ENCODE results near the gene WASF2. TPM values are rescaled to one million over a fixed set of nuclear protein-coding genes. Genes with fewer than 3 reads are reported as not detected.

The WASF2 gene
- total and polyA plus RNA-seq, 2 of the 13 experiments (the other 11 are each of a cell fraction or from before 2014, with no cell fraction given) = 10.4 to 27.7 TPM

DNA sequence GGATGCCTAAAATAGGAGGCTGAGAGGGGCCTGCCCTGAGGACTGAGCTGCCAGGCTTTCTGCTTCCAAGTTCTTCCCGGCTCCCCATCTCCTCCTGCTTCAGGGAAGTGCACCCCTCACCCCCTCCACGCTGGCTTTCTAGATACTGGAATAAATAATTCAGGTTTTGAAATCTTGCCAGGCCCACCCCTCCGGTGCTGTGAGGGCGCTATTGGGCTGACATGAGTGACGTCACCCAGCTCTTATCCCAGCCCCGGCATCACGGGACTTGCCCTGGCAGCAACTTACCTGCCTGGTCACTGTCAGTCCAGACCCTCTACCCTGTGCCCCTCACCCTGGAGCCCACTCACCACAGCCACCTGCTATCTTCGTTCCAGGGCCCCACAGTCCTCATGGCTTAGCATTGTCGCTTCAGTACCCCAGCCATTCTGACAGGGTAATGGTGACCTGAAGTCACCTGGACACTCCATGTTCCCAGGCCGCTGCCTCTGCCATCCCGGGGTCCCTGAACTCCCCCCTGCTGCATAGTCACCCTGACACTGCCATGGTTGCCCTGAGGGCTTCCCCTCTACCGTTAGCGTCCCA lies 98.4 kb downstream of the WASF2 start (continued):
- TF ChIP-seq ATF7 (IDR thresholded peaks at IDR 0.05) = peak; percentile 95
- peak; percentile 46; the same call in 1 of the 2 replicates for TF ChIP-seq ATF7 (CRISPR knock-in tag; IDR thresholded peaks at IDR 0.05)
- TF ChIP-seq, protein P1, sequence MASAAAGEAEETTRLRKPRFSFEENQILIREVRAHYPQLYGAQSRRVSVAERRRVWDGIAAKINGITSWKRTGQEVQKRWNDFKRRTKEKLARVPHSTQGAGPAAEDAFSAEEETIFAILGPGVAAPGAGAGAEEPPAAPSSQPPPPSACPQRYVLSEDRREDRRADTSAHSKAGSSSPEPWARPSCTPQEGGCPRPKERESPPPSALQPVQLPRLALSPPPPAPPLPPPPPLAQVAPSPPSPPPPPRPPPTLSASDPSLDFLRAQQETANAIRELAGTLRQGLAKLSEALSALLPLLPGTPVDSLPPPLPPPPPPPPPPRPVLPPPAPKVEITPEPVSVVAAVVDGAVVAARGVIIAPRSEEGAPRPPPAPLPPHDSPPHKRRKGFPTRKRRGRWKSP (CRISPR knock-in tag; IDR thresholded peaks at IDR 0.05) = 0 out of 2 replicates have a peak, but pooled peaks have one; percentile 3
- no peak for TF ChIP-seq HNRNPLL (IDR thresholded peaks at IDR 0.05; ENCODE audit: low read depth, low read length, poor library complexity, severe bottlenecking)
- TF ChIP-seq KDM2A (CRISPR knock-in tag; IDR thresholded peaks at IDR 0.05; ENCODE audit: borderline replicate concordance, low read depth) = no peak
- TF ChIP-seq, protein P2, sequence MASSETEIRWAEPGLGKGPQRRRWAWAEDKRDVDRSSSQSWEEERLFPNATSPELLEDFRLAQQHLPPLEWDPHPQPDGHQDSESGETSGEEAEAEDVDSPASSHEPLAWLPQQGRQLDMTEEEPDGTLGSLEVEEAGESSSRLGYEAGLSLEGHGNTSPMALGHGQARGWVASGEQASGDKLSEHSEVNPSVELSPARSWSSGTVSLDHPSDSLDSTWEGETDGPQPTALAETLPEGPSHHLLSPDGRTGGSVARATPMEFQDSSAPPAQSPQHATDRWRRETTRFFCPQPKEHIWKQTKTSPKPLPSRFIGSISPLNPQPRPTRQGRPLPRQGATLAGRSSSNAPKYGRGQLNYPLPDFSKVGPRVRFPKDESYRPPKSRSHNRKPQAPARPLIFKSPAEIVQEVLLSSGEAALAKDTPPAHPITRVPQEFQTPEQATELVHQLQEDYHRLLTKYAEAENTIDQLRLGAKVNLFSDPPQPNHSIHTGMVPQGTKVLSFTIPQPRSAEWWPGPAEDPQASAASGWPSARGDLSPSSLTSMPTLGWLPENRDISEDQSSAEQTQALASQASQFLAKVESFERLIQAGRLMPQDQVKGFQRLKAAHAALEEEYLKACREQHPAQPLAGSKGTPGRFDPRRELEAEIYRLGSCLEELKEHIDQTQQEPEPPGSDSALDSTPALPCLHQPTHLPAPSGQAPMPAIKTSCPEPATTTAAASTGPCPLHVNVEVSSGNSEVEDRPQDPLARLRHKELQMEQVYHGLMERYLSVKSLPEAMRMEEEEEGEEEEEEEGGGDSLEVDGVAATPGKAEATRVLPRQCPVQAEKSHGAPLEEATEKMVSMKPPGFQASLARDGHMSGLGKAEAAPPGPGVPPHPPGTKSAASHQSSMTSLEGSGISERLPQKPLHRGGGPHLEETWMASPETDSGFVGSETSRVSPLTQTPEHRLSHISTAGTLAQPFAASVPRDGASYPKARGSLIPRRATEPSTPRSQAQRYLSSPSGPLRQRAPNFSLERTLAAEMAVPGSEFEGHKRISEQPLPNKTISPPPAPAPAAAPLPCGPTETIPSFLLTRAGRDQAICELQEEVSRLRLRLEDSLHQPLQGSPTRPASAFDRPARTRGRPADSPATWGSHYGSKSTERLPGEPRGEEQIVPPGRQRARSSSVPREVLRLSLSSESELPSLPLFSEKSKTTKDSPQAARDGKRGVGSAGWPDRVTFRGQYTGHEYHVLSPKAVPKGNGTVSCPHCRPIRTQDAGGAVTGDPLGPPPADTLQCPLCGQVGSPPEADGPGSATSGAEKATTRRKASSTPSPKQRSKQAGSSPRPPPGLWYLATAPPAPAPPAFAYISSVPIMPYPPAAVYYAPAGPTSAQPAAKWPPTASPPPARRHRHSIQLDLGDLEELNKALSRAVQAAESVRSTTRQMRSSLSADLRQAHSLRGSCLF (CRISPR knock-in tag; IDR thresholded peaks at IDR 0.05; ENCODE audit: borderline replicate concordance) = no peak
- no peak for TF ChIP-seq EED (CRISPR knock-in tag; IDR thresholded peaks at IDR 0.05)
- TF ChIP-seq, protein P3, sequence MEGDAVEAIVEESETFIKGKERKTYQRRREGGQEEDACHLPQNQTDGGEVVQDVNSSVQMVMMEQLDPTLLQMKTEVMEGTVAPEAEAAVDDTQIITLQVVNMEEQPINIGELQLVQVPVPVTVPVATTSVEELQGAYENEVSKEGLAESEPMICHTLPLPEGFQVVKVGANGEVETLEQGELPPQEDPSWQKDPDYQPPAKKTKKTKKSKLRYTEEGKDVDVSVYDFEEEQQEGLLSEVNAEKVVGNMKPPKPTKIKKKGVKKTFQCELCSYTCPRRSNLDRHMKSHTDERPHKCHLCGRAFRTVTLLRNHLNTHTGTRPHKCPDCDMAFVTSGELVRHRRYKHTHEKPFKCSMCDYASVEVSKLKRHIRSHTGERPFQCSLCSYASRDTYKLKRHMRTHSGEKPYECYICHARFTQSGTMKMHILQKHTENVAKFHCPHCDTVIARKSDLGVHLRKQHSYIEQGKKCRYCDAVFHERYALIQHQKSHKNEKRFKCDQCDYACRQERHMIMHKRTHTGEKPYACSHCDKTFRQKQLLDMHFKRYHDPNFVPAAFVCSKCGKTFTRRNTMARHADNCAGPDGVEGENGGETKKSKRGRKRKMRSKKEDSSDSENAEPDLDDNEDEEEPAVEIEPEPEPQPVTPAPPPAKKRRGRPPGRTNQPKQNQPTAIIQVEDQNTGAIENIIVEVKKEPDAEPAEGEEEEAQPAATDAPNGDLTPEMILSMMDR (CRISPR knock-in tag; IDR thresholded peaks at IDR 0.05) = peak; percentile 32; the same call in 1 of the 2 replicates
- TF ChIP-seq, protein P4, sequence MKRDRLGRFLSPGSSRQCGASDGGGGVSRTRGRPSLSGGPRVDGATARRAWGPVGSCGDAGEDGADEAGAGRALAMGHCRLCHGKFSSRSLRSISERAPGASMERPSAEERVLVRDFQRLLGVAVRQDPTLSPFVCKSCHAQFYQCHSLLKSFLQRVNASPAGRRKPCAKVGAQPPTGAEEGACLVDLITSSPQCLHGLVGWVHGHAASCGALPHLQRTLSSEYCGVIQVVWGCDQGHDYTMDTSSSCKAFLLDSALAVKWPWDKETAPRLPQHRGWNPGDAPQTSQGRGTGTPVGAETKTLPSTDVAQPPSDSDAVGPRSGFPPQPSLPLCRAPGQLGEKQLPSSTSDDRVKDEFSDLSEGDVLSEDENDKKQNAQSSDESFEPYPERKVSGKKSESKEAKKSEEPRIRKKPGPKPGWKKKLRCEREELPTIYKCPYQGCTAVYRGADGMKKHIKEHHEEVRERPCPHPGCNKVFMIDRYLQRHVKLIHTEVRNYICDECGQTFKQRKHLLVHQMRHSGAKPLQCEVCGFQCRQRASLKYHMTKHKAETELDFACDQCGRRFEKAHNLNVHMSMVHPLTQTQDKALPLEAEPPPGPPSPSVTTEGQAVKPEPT (CRISPR knock-in tag; IDR thresholded peaks at IDR 0.05; ENCODE audit: low read depth) = no peak
